Activated CD4-positive, alpha-beta memory T cell treated with anti-CD3 and anti-CD28 coated beads, Interleukin-2, amount 10 ng/mL, durations not matched to agents 7 days and 5 days (primary cell): ENCODE data around the gene SPTB. TPM values are rescaled to one million over a fixed set of nuclear protein-coding genes. Genes with fewer than 3 reads are reported as not detected.
A peak's percentile ranks its signal among the peaks of the same experiment; 100 is the strongest.

Source experiments
- CTCF ChIA-PET: fragments of 350-600 bp; sonication (Branson Sonifier 250); formaldehyde crosslinking; loops from one replicate; lab custom pipeline; 2021; ENCODE audit warnings: antibody characterized with exemption, inconsistent platforms; lab: Charles Lee
- POLR2A ChIA-PET: fragments of 350-600 bp; sonication (Branson Sonifier 250); formaldehyde crosslinking; loops from one replicate; lab custom pipeline; 2021; ENCODE audit warnings: antibody characterized with exemption; lab: Charles Lee
- DNase-seq: peaks from one replicate; pipeline ENCODE4 v3.0.0-alpha.2; 2020
- H3K27ac Mint-ChIP-seq: one replicate; pipeline ENCODE4 v1.8.0; 2021; ENCODE audit warnings: mild to moderate bottlenecking, mixed read lengths
- H3K27me3 Mint-ChIP-seq: one replicate; pipeline ENCODE4 v1.8.0; 2021; ENCODE audit warnings: mixed read lengths
- H3K36me3 Mint-ChIP-seq: one replicate; pipeline ENCODE4 v1.8.0; 2021; ENCODE audit warnings: low read depth, mixed read lengths
- H3K4me1 Mint-ChIP-seq: one replicate; pipeline ENCODE4 v1.8.0; 2021; ENCODE audit warnings: mixed read lengths
- H3K4me3 Mint-ChIP-seq: one replicate; pipeline ENCODE4 v1.8.0; 2021; ENCODE audit warnings: mild to moderate bottlenecking, mixed read lengths
- H3K9me3 Mint-ChIP-seq: one replicate; pipeline ENCODE4 v1.8.0; 2021; ENCODE audit warnings: mixed read lengths
- total RNA-seq, 2 experiments: library from RNA; stranded (reverse); gene quantifications; one replicate each; pipeline ENCODE4 v1.2.3, GENCODE V29; 2021

SPTB gene
- total RNA-seq, 2 experiments from 2014 or later, result 0.08 to 0.10 TPM

GRCh38 chr14:64702493-64703394 lies 177.0 kb downstream of the SPTB start:
- peak overlapping the region; percentile 86 for H3K4me3 Mint-ChIP-seq
- peak; percentile 43 for DNase-seq
- peak overlapping the region; percentile 74 for H3K27ac Mint-ChIP-seq
- H3K4me1 Mint-ChIP-seq, result peaks cover 80% of the 10 kb centered on the region
- peaks cover 13% of the 10 kb centered on the region for H3K27me3 Mint-ChIP-seq
- ChIA-PET POLR2A (interaction anchor here (1.9 to 8.9 kb wide), 6 partner anchors 9 to 56 kb away, joined by 8 to 230 read pairs (median 40); no protein-coding TSS in a partner anchor), CTCF (interaction anchor here (2.0 kb wide), 1 partner anchor 60 kb away, joined by 4 read pairs; no protein-coding TSS in a partner anchor)
- peaks cover 23% of the 10 kb centered on the region for H3K36me3 Mint-ChIP-seq
- H3K9me3 Mint-ChIP-seq, result no peaks in the 10 kb centered on the region

GRCh38 chr14:64701660-64702059 lies 178.0 kb downstream of the SPTB start:
- no peaks in the 10 kb centered on the region for H3K9me3 Mint-ChIP-seq
- ChIA-PET POLR2A (no interaction called here), CTCF (interaction anchor here (1.8 kb wide), 1 partner anchor 12 kb away, joined by 4 read pairs; no protein-coding TSS in a partner anchor)
- no peak overlapping the region for H3K27ac Mint-ChIP-seq
- peaks cover 80% of the 10 kb centered on the region for H3K4me1 Mint-ChIP-seq
- peaks cover 14% of the 10 kb centered on the region for H3K36me3 Mint-ChIP-seq
- H3K4me3 Mint-ChIP-seq, result no peak overlapping the region
- peaks cover 13% of the 10 kb centered on the region for H3K27me3 Mint-ChIP-seq
- DNase-seq, result no peak

- no peak overlapping the region for H3K4me3 Mint-ChIP-seq
- peaks cover 81% of the 10 kb centered on the region for H3K4me1 Mint-ChIP-seq
- peaks cover 9% of the 10 kb centered on the region for H3K36me3 Mint-ChIP-seq
- DNase-seq, result no peak
- H3K27me3 Mint-ChIP-seq, result peaks cover 13% of the 10 kb centered on the region
- CTCF ChIA-PET, result interaction anchor here (1.1 to 1.8 kb wide), 2 partner anchors 11 to 61 kb away, joined by 3 to 4 read pairs; no protein-coding TSS in a partner anchor
- no peaks in the 10 kb centered on the region for H3K9me3 Mint-ChIP-seq
- POLR2A ChIA-PET, result interaction anchor here (0.8 to 1.1 kb wide), 4 partner anchors 23 to 55 kb away, joined by 3 to 4 read pairs (median 4); no protein-coding TSS in a partner anchor
- no peak overlapping the region for H3K27ac Mint-ChIP-seq
These were observed 178.8 kb downstream of the SPTB start for GRCh38 chr14:64700894-64701293.

- no peak for DNase-seq
- H3K27me3 Mint-ChIP-seq, result peaks cover 13% of the 10 kb centered on the region
- ChIA-PET CTCF (interaction anchor here (1.1 to 1.8 kb wide), 2 partner anchors 11 to 62 kb away, joined by 3 to 4 read pairs; no protein-coding TSS in a partner anchor), POLR2A (interaction anchor here (0.5 to 6.1 kb wide), 6 partner anchors 23 to 805 kb away, joined by 3 to 75 read pairs (median 4); no protein-coding TSS in a partner anchor)
- no peaks in the 10 kb centered on the region for H3K9me3 Mint-ChIP-seq
- peak overlapping the region; percentile 65 for H3K27ac Mint-ChIP-seq
- H3K4me1 Mint-ChIP-seq, result peaks cover 79% of the 10 kb centered on the region
- no peak overlapping the region for H3K4me3 Mint-ChIP-seq
- H3K36me3 Mint-ChIP-seq, result peaks cover 3% of the 10 kb centered on the region
These were observed 179.4 kb downstream of the SPTB start for GRCh38 chr14:64700290-64700689.

- Mint-ChIP-seq H3K27ac (peak overlapping the region; percentile 80), H3K4me3 (no peak overlapping the region), H3K36me3 (no peaks in the 10 kb centered on the region), H3K9me3 (no peaks in the 10 kb centered on the region), H3K27me3 (peaks cover 13% of the 10 kb centered on the region), H3K4me1 (peaks cover 84% of the 10 kb centered on the region)
- POLR2A ChIA-PET, result interaction anchor here (0.8 to 13.1 kb wide), 13 partner anchors 7 to 196 kb away, joined by 3 to 120 read pairs (median 5); partner anchors contain the start of gene PLEKHG3
- peak; percentile 55 for DNase-seq
- CTCF ChIA-PET, result interaction anchor here (0.6 to 4.0 kb wide), 18 partner anchors 8 to 355 kb away, joined by 3 to 23 read pairs (median 3); no protein-coding TSS in a partner anchor
These were observed 180.8 kb downstream of the SPTB start for GRCh38 chr14:64698903-64699302.

GRCh38 chr14:64696355-64696857 lies 183.3 kb downstream of the SPTB start:
- H3K4me3 Mint-ChIP-seq, result peak overlapping the region; percentile 21
- no peaks in the 10 kb centered on the region for H3K9me3 Mint-ChIP-seq
- peak overlapping the region; percentile 73 for H3K27ac Mint-ChIP-seq
- H3K4me1 Mint-ChIP-seq, result peaks cover 73% of the 10 kb centered on the region
- H3K36me3 Mint-ChIP-seq, result no peaks in the 10 kb centered on the region
- DNase-seq, result peak; percentile 55
- ChIA-PET POLR2A (interaction anchor here (0.8 to 13.1 kb wide), 7 partner anchors 10 to 62 kb away, joined by 3 to 120 read pairs (median 16); partner anchors contain the start of gene PLEKHG3), CTCF (interaction anchor here (0.7 to 4.0 kb wide), 9 partner anchors 12 to 253 kb away, joined by 3 to 17 read pairs (median 4); no protein-coding TSS in a partner anchor)
- H3K27me3 Mint-ChIP-seq, result no peaks in the 10 kb centered on the region

Other genes with a start within 250 kb of the SPTB start
- gene PLEKHG3, start 175.5 kb downstream of the SPTB start, total RNA-seq, result 100 to 1,000 TPM; 126 to 133 TPM
- 10 to 100 TPM; 80.6 to 91.1 TPM for gene CHURC1, start 34.5 kb upstream of the SPTB start, total RNA-seq
- gene GPX2, start 62.8 kb upstream of the SPTB start, total RNA-seq, result not detected
- 1 to 10 TPM; 1.5 to 1.7 TPM for gene RAB15, start 92.4 kb upstream of the SPTB start, total RNA-seq
- gene FNTB, start 107.0 kb upstream of the SPTB start, total RNA-seq, result 10 to 100 TPM; 12.3 to 16.1 TPM
- 100 to 1,000 TPM; 134 to 135 TPM for gene MAX, start 222.6 kb upstream of the SPTB start, total RNA-seq